Body of pancreas (tissue), 4 donors: ENCODE measurements around the gene SCMH1. TPM values are rescaled to one million over a fixed set of nuclear protein-coding genes. Genes with fewer than 3 reads are reported as not detected.
A peak's percentile ranks its signal among the peaks of the same experiment; 100 is the strongest.

Source experiments
- ATAC-seq: fragments of 150-250 bp; one replicate; pipeline ENCODE4 v1.9.1; 2016
- DNase-seq, 4 donors: peaks; one replicate each; pipeline ENCODE4 v3.0.0-alpha.2; 2019
- H3K27ac ChIP-seq, 4 donors: fragments of 200-600 bp; sonication (generic); 1 replicate in 3 of 4; 2 replicates in 1 of 4; pipeline versions ENCODE4 v1.5.1 to v1.6.1; 2016 to 2019; ENCODE audit warnings: mild to moderate bottlenecking in 1 of 4, mixed read lengths in 1 of 4, moderate library complexity in 1 of 4
- H3K27me3 ChIP-seq, 2 donors: fragments of 200-600 bp; sonication (generic); one replicate each; pipeline ENCODE4 v1.6.0; 2016; ENCODE audit warnings: mild to moderate bottlenecking in 1 of 2
- H3K36me3 ChIP-seq, 2 donors: fragments of 200-600 bp; sonication (generic); replicated peaks in 1 of 2; 2 replicates each; pipeline ENCODE4 v1.5.1; 2016; ENCODE audit warnings: low read depth in 2 of 2; ENCODE audit not compliant: insufficient read depth in 1 of 2
- H3K4me1 ChIP-seq: fragments of 200-600 bp; sonication (generic); one replicate; pipeline ENCODE4 v1.6.0; 2016
- H3K4me3 ChIP-seq, 2 donors: fragments of 200-600 bp; sonication (generic); 1 replicate in 1 of 2; 2 replicates in 1 of 2; pipeline ENCODE4 v1.5.1; 2016 to 2019
- H3K9me3 ChIP-seq, 3 donors: fragments of 200-600 bp; sonication (generic); 1 replicate in 2 of 3; 2 replicates in 1 of 3; pipeline ENCODE4 v1.5.1; 2016
- CTCF ChIP-seq, 7 experiments: fragments of 450-650 bp in 4 of 7; fragments of 200-600 bp in 3 of 7; sonication (generic) in 3 of 7; IDR thresholded peaks; one replicate each; pipeline ENCODE4 v1.5.1; 2016 to 2019; ENCODE audit warnings: antibody characterized with exemption in 7 of 7
- POLR2A ChIP-seq, 3 donors: fragments of 450-650 bp; IDR thresholded peaks; one replicate each; pipeline ENCODE4 v1.6.1; 2016; ENCODE audit warnings: antibody characterized with exemption in 3 of 3, mild to moderate bottlenecking in 2 of 3
- WGBS, 2 donors: methylation state at CpG; one replicate each; pipeline ENCODE4 v1.1.5; 2017; 5-methylcytosine and 5-hydroxymethylcytosine counted together
- intact Hi-C: fragments of 100-400 bp; cut with DNase I; formaldehyde crosslinking; loops from one replicate; pipeline ENCODE4 v1.15.1; 2023
- total RNA-seq, 2 donors: library from RNA; depleted of rRNA; stranded (reverse); fragments of >200 nt; gene quantifications; one replicate each; pipeline ENCODE4 v1.1.0, GENCODE V29; 2016

The SCMH1 gene
- total RNA-seq, 2 donors from 2014 or later = 25.4 to 33.3 TPM

- peak overlapping the region in 3 of 4 donors; percentile 55 to 67 (median 66) for H3K27ac ChIP-seq
- TF ChIP-seq CTCF (IDR thresholded peaks at IDR 0.05) (no peak), POLR2A (IDR thresholded peaks at IDR 0.05) (no peak)
- no peak for ATAC-seq
- no peak overlapping the region for H3K4me3 ChIP-seq
- no peaks in the 10 kb centered on the region for H3K36me3 ChIP-seq
- H3K27me3 ChIP-seq = no peaks in the 10 kb centered on the region
- WGBS, 2 donors = 50 to 82% methylated on average over 1 of the region's 1 CpG
- peaks cover 30% of the 10 kb centered on the region for H3K4me1 ChIP-seq
- no peak for DNase-seq
- no peaks in the 10 kb centered on the region for H3K9me3 ChIP-seq
- intact Hi-C loops = no loop called here
Measured at GRCh38 chr1:41102653-41103052, 139.5 kb downstream of the SCMH1 start.

GRCh38 chr1:41101950-41102607, 140.0 kb downstream of the SCMH1 start:
- Histone ChIP-seq H3K4me3 (no peak overlapping the region), H3K9me3 (no peaks in the 10 kb centered on the region), H3K4me1 (peaks cover 30% of the 10 kb centered on the region), H3K27me3 (no peaks in the 10 kb centered on the region), H3K36me3 (no peaks in the 10 kb centered on the region), H3K27ac (peak overlapping the region in 3 of 4 donors; percentile 55 to 67 (median 66))
- TF ChIP-seq POLR2A (IDR thresholded peaks at IDR 0.05) = no peak
- TF ChIP-seq CTCF (IDR thresholded peaks at IDR 0.05) = no peak
- WGBS, 2 donors = 42 to 48% methylated on average over 2 of the region's 2 CpGs
- intact Hi-C loops = no loop called here
- ATAC-seq (peak; percentile 96), DNase-seq (peak; percentile 92 to 95 (median 94))

GRCh38 chr1:41101076-41101475, 141.0 kb downstream of the SCMH1 start:
- intact Hi-C loops = no loop called here
- peak overlapping the region in 2 of 4 donors; percentile 66 to 67 for H3K27ac ChIP-seq
- no peaks in the 10 kb centered on the region for H3K27me3 ChIP-seq
- WGBS, 2 donors = 85 to 92% methylated on average over 1 of the region's 1 CpG
- no peak overlapping the region for H3K4me3 ChIP-seq
- TF ChIP-seq CTCF (IDR thresholded peaks at IDR 0.05) (no peak), POLR2A (IDR thresholded peaks at IDR 0.05) (no peak)
- no peaks in the 10 kb centered on the region for H3K36me3 ChIP-seq
- H3K9me3 ChIP-seq = no peaks in the 10 kb centered on the region
- H3K4me1 ChIP-seq = peaks cover 30% of the 10 kb centered on the region
- DNase-seq (no peak), ATAC-seq (no peak)

GRCh38 chr1:41100170-41100569, 141.9 kb downstream of the SCMH1 start:
- H3K27ac ChIP-seq = peak overlapping the region in 1 of 4 donors; percentile 67
- intact Hi-C loops = no loop called here
- no peak for ATAC-seq
- WGBS, 2 donors = 81 to 89% methylated on average over 4 of the region's 4 CpGs
- no peaks in the 10 kb centered on the region for H3K9me3 ChIP-seq
- no peak for DNase-seq
- TF ChIP-seq POLR2A (IDR thresholded peaks at IDR 0.05) = no peak
- H3K27me3 ChIP-seq = no peaks in the 10 kb centered on the region
- no peak overlapping the region for H3K4me3 ChIP-seq
- no peaks in the 10 kb centered on the region for H3K36me3 ChIP-seq
- peaks cover 30% of the 10 kb centered on the region for H3K4me1 ChIP-seq

GRCh38 chr1:41098730-41099460, 143.2 kb downstream of the SCMH1 start:
- DNase-seq (no peak), ATAC-seq (no peak)
- 90% methylated on average over 5 of the region's 5 CpGs for WGBS, 2 donors
- intact Hi-C loops = no loop called here
- H3K36me3 ChIP-seq = no peaks in the 10 kb centered on the region
- TF ChIP-seq CTCF (IDR thresholded peaks at IDR 0.05) (no peak), POLR2A (IDR thresholded peaks at IDR 0.05) (no peak)
- H3K4me1 ChIP-seq = peaks cover 30% of the 10 kb centered on the region
- H3K4me3 ChIP-seq = no peak overlapping the region
- H3K27ac ChIP-seq = no peak overlapping the region
- H3K27me3 ChIP-seq = no peaks in the 10 kb centered on the region
- no peaks in the 10 kb centered on the region for H3K9me3 ChIP-seq
